ENCODE measurements around the gene NLRP1. TPM values are rescaled to one million over a fixed set of nuclear protein-coding genes. Genes with fewer than 3 reads are reported as not detected.

NLRP1 gene
- total and polyA plus RNA-seq, 4 donors, result 1.8 to 5.4 (median 3.0) TPM

Other genes starting within 250 kb of the NLRP1 start
- gene NUP88, start 164.8 kb downstream of the NLRP1 start, total RNA-seq, result 100 to 1,000 TPM in 1 of 2 donors, 10 to 100 TPM in 1; 61.4 to 124 TPM
- 10 to 100 TPM; 39.6 to 53.4 TPM for gene NUP88, start 164.8 kb downstream of the NLRP1 start, polyA plus RNA-seq
- 10 to 100 TPM; 21.7 to 37.0 TPM for gene RPAIN, start 164.3 kb downstream of the NLRP1 start, total RNA-seq
- 10 to 100 TPM; 10.9 to 34.0 TPM for gene RPAIN, start 164.3 kb downstream of the NLRP1 start, polyA plus RNA-seq
- gene C1QBP, start 145.4 kb downstream of the NLRP1 start, total RNA-seq, result 100 to 1,000 TPM in 1 of 2 donors, 10 to 100 TPM in 1; 94.9 to 107 TPM
- 100 to 1,000 TPM; 118 to 123 TPM for gene C1QBP, start 145.4 kb downstream of the NLRP1 start, polyA plus RNA-seq
- 10 to 100 TPM in 1 of 2 donors, 1 to 10 TPM in 1; 7.7 to 12.7 TPM for gene DHX33, start 115.5 kb downstream of the NLRP1 start, total RNA-seq
- 1 to 10 TPM; 2.5 to 6.4 TPM for gene DHX33, start 115.5 kb downstream of the NLRP1 start, polyA plus RNA-seq
- 10 to 100 TPM; 35.8 to 37.7 TPM for gene DERL2, start 98.3 kb downstream of the NLRP1 start, total RNA-seq
- gene DERL2, start 98.3 kb downstream of the NLRP1 start, polyA plus RNA-seq, result 10 to 100 TPM; 54.1 to 75.3 TPM
- 10 to 100 TPM; 16.0 to 18.6 TPM for gene MIS12, start 97.9 kb downstream of the NLRP1 start, total RNA-seq
- gene MIS12, start 97.9 kb downstream of the NLRP1 start, polyA plus RNA-seq, result 1 to 10 TPM; 4.3 to 6.2 TPM

Data from liver (tissue), 4 donors.